ENCODE measurements around the gene MAZ. TPM values are rescaled to one million over a fixed set of nuclear protein-coding genes. Genes with fewer than 3 reads are reported as not detected.

Gene MAZ
- total RNA-seq, 6 experiments from 2014 or later: 42.9 to 106 (median 60.7) TPM

- Histone ChIP-seq H3K27me3 (no peaks in the 10 kb centered on the region), H3K4me1 (peaks cover 0 to 53% (median 15%) of the 10 kb centered on the region in 4 donors), H3K9me3 (no peaks in the 10 kb centered on the region), H3K27ac (peak overlapping the region in 1 of 3 donors; percentile 50), H3K36me3 (no peaks in the 10 kb centered on the region), H3K4me3 (no peak overlapping the region)
- ATAC-seq (no peak), DNase-seq (no peak)
- WGBS (ENCODE audit: insufficient coverage, low coverage, low lambda C conversion rate, missing lambda C conversion rate): 32% methylated on average over 6 of the region's 6 CpGs
- intact Hi-C loops (cut with DNase I): no loop called here
- TF ChIP-seq POLR2A (IDR thresholded peaks at IDR 0.05): no peak
Observed at GRCh38 chr16:29761882-29762281, 44.4 kb upstream of the MAZ start.

- peaks cover 0 to 54% (median 15%) of the 10 kb centered on the region in 4 donors for H3K4me1 ChIP-seq
- no peak for DNase-seq
Observed at GRCh38 chr16:29763326-29763725, 43.0 kb upstream of the MAZ start.

GRCh38 chr16:29765167-29766032 lies 40.9 kb upstream of the MAZ start:
- Histone ChIP-seq H3K27me3 (no peaks in the 10 kb centered on the region), H3K36me3 (no peaks in the 10 kb centered on the region), H3K4me3 (no peak overlapping the region), H3K4me1 (peaks cover 0 to 45% (median 13%) of the 10 kb centered on the region in 4 donors), H3K9me3 (no peaks in the 10 kb centered on the region), H3K27ac (peak overlapping the region in 2 of 3 donors; percentile 26 to 48)
- DNase-seq: peak; percentile 72 to 93 (median 89)
- ATAC-seq: peak; percentile 91 to 94 (median 92)
- WGBS (ENCODE audit: insufficient coverage, low coverage, low lambda C conversion rate, missing lambda C conversion rate): 26% methylated on average over 14 of the region's 15 CpGs
- intact Hi-C loops (cut with DNase I): no loop called here
- TF ChIP-seq CTCF (IDR thresholded peaks at IDR 0.05): no peak
- no peak for TF ChIP-seq POLR2A (IDR thresholded peaks at IDR 0.05)

More at GRCh38 chr16:29763326-29763725, 43.0 kb upstream of the MAZ start:
- Histone ChIP-seq H3K4me3 (no peak overlapping the region), H3K36me3 (no peaks in the 10 kb centered on the region), H3K9me3 (no peaks in the 10 kb centered on the region), H3K27me3 (no peaks in the 10 kb centered on the region), H3K27ac (no peak overlapping the region)
- TF ChIP-seq CTCF (IDR thresholded peaks at IDR 0.05): no peak
- no peak for TF ChIP-seq POLR2A (IDR thresholded peaks at IDR 0.05)
- ATAC-seq: no peak
- intact Hi-C loops (cut with DNase I): no loop called here
- 67% methylated on average over 3 of the region's 6 CpGs for WGBS (ENCODE audit: insufficient coverage, low coverage, low lambda C conversion rate, missing lambda C conversion rate)

- Histone ChIP-seq H3K27me3 (no peaks in the 10 kb centered on the region), H3K36me3 (no peaks in the 10 kb centered on the region), H3K9me3 (no peaks in the 10 kb centered on the region), H3K4me1 (peaks cover 0 to 33% (median 12%) of the 10 kb centered on the region in 4 donors), H3K27ac (no peak overlapping the region), H3K4me3 (no peak overlapping the region)
- ATAC-seq: no peak
- 78% methylated on average over 3 of the region's 3 CpGs for WGBS (ENCODE audit: insufficient coverage, low coverage, low lambda C conversion rate, missing lambda C conversion rate)
- DNase-seq: no peak
- TF ChIP-seq POLR2A (IDR thresholded peaks at IDR 0.05) (no peak), CTCF (IDR thresholded peaks at IDR 0.05) (no peak)
- intact Hi-C loops (cut with DNase I): no loop called here
Observed at GRCh38 chr16:29766571-29766970, 39.8 kb upstream of the MAZ start.

- ATAC-seq (no peak), DNase-seq (no peak)
- TF ChIP-seq POLR2A (IDR thresholded peaks at IDR 0.05) (no peak), CTCF (IDR thresholded peaks at IDR 0.05) (no peak)
- no peaks in the 10 kb centered on the region for H3K36me3 ChIP-seq
- intact Hi-C loops (cut with DNase I): no loop called here
- WGBS (ENCODE audit: insufficient coverage, low coverage, low lambda C conversion rate, missing lambda C conversion rate): 84% methylated on average over 2 of the region's 3 CpGs
- no peaks in the 10 kb centered on the region for H3K27me3 ChIP-seq
- peaks cover 0 to 28% (median 10%) of the 10 kb centered on the region in 4 donors for H3K4me1 ChIP-seq
- no peak overlapping the region for H3K4me3 ChIP-seq
- H3K27ac ChIP-seq: no peak overlapping the region
- H3K9me3 ChIP-seq: no peaks in the 10 kb centered on the region
Observed at GRCh38 chr16:29767062-29767461, 39.3 kb upstream of the MAZ start.

All from right lobe of liver (tissue), 6 donors.